CD4-positive, alpha-beta memory T cell (primary cell): ENCODE measurements around the gene ODAD4. TPM values are rescaled to one million over a fixed set of nuclear protein-coding genes. Genes with fewer than 3 reads are reported as not detected.
A peak's percentile ranks its signal among the peaks of the same experiment; 100 is the strongest.

Source experiments
- CTCF ChIA-PET: fragments of 350-600 bp; sonication (Branson Sonifier 250); formaldehyde crosslinking; loops from one replicate; lab custom pipeline; 2021; ENCODE audit warnings: inconsistent platforms; ENCODE audit not compliant: partially characterized antibody; lab: Charles Lee
- POLR2A ChIA-PET: fragments of 350-600 bp; sonication (Branson Sonifier 250); formaldehyde crosslinking; loops from one replicate; lab custom pipeline; 2021; ENCODE audit not compliant: partially characterized antibody; lab: Charles Lee
- DNase-seq, 5 donors: peaks; one replicate each; pipeline versions ENCODE4 v3.0.0 to v3.0.0-alpha.2; 2020 to 2022; ENCODE audit warnings: mixed read lengths in 1 of 5
- H3K27ac ChIP-seq: one replicate; pipeline ENCODE4 v1.7.0; 2013; ENCODE audit warnings: low read depth, low read length
- H3K27me3 ChIP-seq: 2 replicates; pipeline ENCODE4 v1.7.0; 2013; ENCODE audit warnings: mild to moderate bottlenecking, low read length, moderate library complexity; ENCODE audit not compliant: insufficient read depth
- H3K36me3 ChIP-seq: 2 replicates; pipeline ENCODE4 v1.7.0; 2013; ENCODE audit warnings: mild to moderate bottlenecking, low read length, moderate library complexity; ENCODE audit not compliant: insufficient read depth
- H3K4me1 ChIP-seq: 2 replicates; pipeline ENCODE4 v1.7.0; 2013; ENCODE audit warnings: mild to moderate bottlenecking, low read length, moderate library complexity; ENCODE audit not compliant: insufficient read depth
- H3K4me3 ChIP-seq, 2 donors: one replicate each; pipeline ENCODE4 v1.7.0; 2013; ENCODE audit warnings: low read length in 2 of 2, mild to moderate bottlenecking in 1 of 2
- H3K9me3 ChIP-seq, 2 donors: one replicate each; pipeline ENCODE4 v1.7.0; 2013; ENCODE audit warnings: low read length in 2 of 2, control low read depth in 1 of 2; ENCODE audit not compliant: control insufficient read depth in 1 of 2
- H3K27ac Mint-ChIP-seq, 7 donors: one replicate each; pipeline ENCODE4 v1.8.0; 2020 to 2021; ENCODE audit warnings: mixed read lengths in 7 of 7, mild to moderate bottlenecking in 6 of 7, inconsistent platforms in 3 of 7, moderate library complexity in 3 of 7
- H3K27me3 Mint-ChIP-seq, 2 donors: one replicate each; pipeline ENCODE4 v1.8.0; 2020 to 2021; ENCODE audit warnings: mixed read lengths in 2 of 2
- H3K36me3 Mint-ChIP-seq, 2 donors: one replicate each; pipeline ENCODE4 v1.8.0; 2020 to 2021; ENCODE audit warnings: mixed read lengths in 2 of 2, inconsistent platforms in 1 of 2, mild to moderate bottlenecking in 1 of 2
- H3K4me1 Mint-ChIP-seq, 4 donors: one replicate each; pipeline ENCODE4 v1.8.0; 2020 to 2021; ENCODE audit warnings: mixed read lengths in 4 of 4, mild to moderate bottlenecking in 1 of 4
- H3K4me3 Mint-ChIP-seq, 8 donors: one replicate each; pipeline ENCODE4 v1.8.0; 2020 to 2021; ENCODE audit warnings: mixed read lengths in 8 of 8, mild to moderate bottlenecking in 7 of 8, moderate library complexity in 6 of 8, inconsistent platforms in 3 of 8
- H3K9me3 Mint-ChIP-seq, 8 donors: one replicate each; pipeline ENCODE4 v1.8.0; 2020 to 2021; ENCODE audit warnings: mixed read lengths in 8 of 8, mild to moderate bottlenecking in 5 of 8, inconsistent platforms in 3 of 8, moderate library complexity in 1 of 8
- intact Hi-C: fragments of 100-400 bp; cut with micrococcal nuclease; formaldehyde crosslinking; loops from one replicate; pipeline ENCODE4 v1.15.1; 2023
- polyA plus RNA-seq, 2 donors: library from polyadenylated mRNA; unstranded; fragments of 300-500 nt; fragmentation: Illumina TruSeq; gene quantifications; one replicate each; pipeline ENCODE4 v1.2.3, GENCODE V29; 2021
- total RNA-seq, 2 experiments: library from RNA; stranded (reverse); gene quantifications; one replicate each; pipeline ENCODE4 v1.2.3, GENCODE V29; 2021

Gene ODAD4
- total and polyA plus RNA-seq, 4 experiments from 2014 or later, result 0.11 to 0.20 TPM; not detected in 2

GRCh38 chr17:41968676-41969075, 38.3 kb downstream of the ODAD4 start:
- peaks cover 43% of the 10 kb centered on the region for H3K4me1 ChIP-seq
- H3K9me3 Mint-ChIP-seq, result no peaks in the 10 kb centered on the region
- no peak for DNase-seq
- H3K36me3 Mint-ChIP-seq, result peaks cover 11 to 30% of the 10 kb centered on the region in 2 donors
- intact Hi-C loops, result no loop called here
- H3K4me1 Mint-ChIP-seq, result peaks cover 22 to 48% (median 37%) of the 10 kb centered on the region in 4 donors
- no peaks in the 10 kb centered on the region for H3K9me3 ChIP-seq
- H3K4me3 ChIP-seq, result no peak overlapping the region
- H3K27me3 Mint-ChIP-seq, result no peaks in the 10 kb centered on the region
- H3K27ac ChIP-seq, result no peak overlapping the region
- CTCF ChIA-PET, result no interaction called here
- H3K36me3 ChIP-seq, result peaks cover 20% of the 10 kb centered on the region
- H3K27ac Mint-ChIP-seq, result peak overlapping the region in 3 of 7 donors; percentile 42 to 92 (median 57)
- peak overlapping the region in 6 of 8 donors; percentile 41 to 85 (median 62) for H3K4me3 Mint-ChIP-seq
- POLR2A ChIA-PET, result interaction anchor here (3.8 kb wide), 1 partner anchor 48 kb away, joined by 70 read pairs; the partner anchor contains the start of gene DNAJC7
- no peaks in the 10 kb centered on the region for H3K27me3 ChIP-seq

- H3K9me3 Mint-ChIP-seq, result no peaks in the 10 kb centered on the region
- no peak for DNase-seq
- Histone ChIP-seq H3K4me1 (peaks cover 35% of the 10 kb centered on the region), H3K36me3 (peaks cover 33% of the 10 kb centered on the region), H3K4me3 (no peak overlapping the region), H3K27me3 (no peaks in the 10 kb centered on the region), H3K9me3 (no peaks in the 10 kb centered on the region), H3K27ac (no peak overlapping the region)
- peaks cover 15 to 36% (median 26%) of the 10 kb centered on the region in 4 donors for H3K4me1 Mint-ChIP-seq
- H3K36me3 Mint-ChIP-seq, result peaks cover 14 to 48% of the 10 kb centered on the region in 2 donors
- POLR2A ChIA-PET, result interaction anchor here (0.8 kb wide), 1 partner anchor 53 kb away, joined by 3 read pairs; no protein-coding TSS in a partner anchor
- H3K27me3 Mint-ChIP-seq, result no peaks in the 10 kb centered on the region
- CTCF ChIA-PET, result interaction anchor here (1.0 kb wide), 1 partner anchor 8 kb away, joined by 3 read pairs; no protein-coding TSS in a partner anchor
- peak overlapping the region in 5 of 7 donors; percentile 10 to 63 (median 13) for H3K27ac Mint-ChIP-seq
- intact Hi-C loops, result no loop called here
- no peak overlapping the region for H3K4me3 Mint-ChIP-seq
Observed at GRCh38 chr17:41970901-41971331, 40.5 kb downstream of the ODAD4 start.

- POLR2A ChIA-PET, result interaction anchor here (0.8 to 0.9 kb wide), 2 partner anchors 54 to 250 kb away, joined by 3 to 4 read pairs; no protein-coding TSS in a partner anchor
- H3K36me3 Mint-ChIP-seq, result peaks cover 20 to 57% of the 10 kb centered on the region in 2 donors
- H3K4me1 Mint-ChIP-seq, result peaks cover 16 to 40% (median 25%) of the 10 kb centered on the region in 4 donors
- DNase-seq, result no peak
- H3K9me3 ChIP-seq, result no peaks in the 10 kb centered on the region
- H3K27ac Mint-ChIP-seq, result peak overlapping the region in 5 of 7 donors; percentile 10 to 61 (median 29)
- intact Hi-C loops, result no loop called here
- no peaks in the 10 kb centered on the region for H3K27me3 Mint-ChIP-seq
- H3K4me3 Mint-ChIP-seq, result peak overlapping the region in 1 of 8 donors; percentile 56
- no peaks in the 10 kb centered on the region for H3K27me3 ChIP-seq
- no peak overlapping the region for H3K27ac ChIP-seq
- no peak overlapping the region for H3K4me3 ChIP-seq
- H3K4me1 ChIP-seq, result peaks cover 32% of the 10 kb centered on the region
- H3K9me3 Mint-ChIP-seq, result no peaks in the 10 kb centered on the region
- CTCF ChIA-PET, result interaction anchor here (1.0 to 1.3 kb wide), 2 partner anchors 9 to 48 kb away, joined by 3 read pairs; partner anchors contain the start of gene NKIRAS2
- peaks cover 42% of the 10 kb centered on the region for H3K36me3 ChIP-seq
Observed at GRCh38 chr17:41971721-41972523, 41.5 kb downstream of the ODAD4 start.

- no peak for DNase-seq
- ChIA-PET POLR2A (interaction anchor here (0.9 kb wide), 1 partner anchor 250 kb away, joined by 4 read pairs; no protein-coding TSS in a partner anchor), CTCF (interaction anchor here (1.3 to 1.7 kb wide), 2 partner anchors 10 to 47 kb away, joined by 3 to 4 read pairs; partner anchors contain the start of gene NKIRAS2)
- H3K9me3 ChIP-seq, result no peaks in the 10 kb centered on the region
- no peak overlapping the region for H3K4me3 Mint-ChIP-seq
- no peak overlapping the region for H3K4me3 ChIP-seq
- H3K27me3 Mint-ChIP-seq, result no peaks in the 10 kb centered on the region
- no peaks in the 10 kb centered on the region for H3K27me3 ChIP-seq
- H3K4me1 Mint-ChIP-seq, result peaks cover 15 to 39% (median 21%) of the 10 kb centered on the region in 4 donors
- intact Hi-C loops, result no loop called here
- H3K36me3 ChIP-seq, result peaks cover 51% of the 10 kb centered on the region
- no peak overlapping the region for H3K27ac ChIP-seq
- no peaks in the 10 kb centered on the region for H3K9me3 Mint-ChIP-seq
- H3K4me1 ChIP-seq, result peaks cover 24% of the 10 kb centered on the region
- H3K27ac Mint-ChIP-seq, result peak overlapping the region in 2 of 7 donors; percentile 31 to 61
- H3K36me3 Mint-ChIP-seq, result peaks cover 26 to 65% of the 10 kb centered on the region in 2 donors
Observed at GRCh38 chr17:41972571-41973407, 42.4 kb downstream of the ODAD4 start.

GRCh38 chr17:41973408-41973811, 43.0 kb downstream of the ODAD4 start:
- Mint-ChIP-seq H3K9me3 (no peaks in the 10 kb centered on the region), H3K4me3 (no peak overlapping the region), H3K4me1 (peaks cover 12 to 32% (median 16%) of the 10 kb centered on the region in 4 donors), H3K27ac (peak overlapping the region in 1 of 7 donors; percentile 31), H3K36me3 (peaks cover 30 to 66% of the 10 kb centered on the region in 2 donors), H3K27me3 (no peaks in the 10 kb centered on the region)
- H3K4me1 ChIP-seq, result peaks cover 18% of the 10 kb centered on the region
- H3K9me3 ChIP-seq, result no peaks in the 10 kb centered on the region
- intact Hi-C loops, result no loop called here
- H3K27ac ChIP-seq, result no peak overlapping the region
- no peak for DNase-seq
- H3K4me3 ChIP-seq, result no peak overlapping the region
- no peaks in the 10 kb centered on the region for H3K27me3 ChIP-seq
- CTCF ChIA-PET, result interaction anchor here (1.3 to 1.7 kb wide), 2 partner anchors 11 to 47 kb away, joined by 3 to 4 read pairs; partner anchors contain the start of gene NKIRAS2
- POLR2A ChIA-PET, result interaction anchor here (0.7 kb wide), 1 partner anchor 140 kb away, joined by 4 read pairs; the partner anchor contains the start of gene DHX58
- peaks cover 56% of the 10 kb centered on the region for H3K36me3 ChIP-seq

- Mint-ChIP-seq H3K4me1 (peaks cover 12 to 26% (median 16%) of the 10 kb centered on the region in 4 donors), H3K36me3 (peaks cover 30 to 69% of the 10 kb centered on the region in 2 donors), H3K9me3 (no peaks in the 10 kb centered on the region), H3K27me3 (no peaks in the 10 kb centered on the region), H3K27ac (peak overlapping the region in 4 of 7 donors; percentile 32 to 62 (median 49)), H3K4me3 (no peak overlapping the region)
- Histone ChIP-seq H3K4me3 (no peak overlapping the region), H3K27ac (no peak overlapping the region), H3K4me1 (peaks cover 12% of the 10 kb centered on the region), H3K27me3 (no peaks in the 10 kb centered on the region), H3K36me3 (peaks cover 56% of the 10 kb centered on the region), H3K9me3 (no peaks in the 10 kb centered on the region)
- no peak for DNase-seq
- ChIA-PET CTCF (interaction anchor here (0.7 to 1.8 kb wide), 3 partner anchors 9 to 1289 kb away, joined by 4 to 6 read pairs (median 4); no protein-coding TSS in a partner anchor), POLR2A (interaction anchor here (0.7 to 1.4 kb wide), 2 partner anchors 55 to 139 kb away, joined by 3 to 4 read pairs; partner anchors contain the start of genes ACLY and DHX58)
- intact Hi-C loops, result no loop called here
Observed at GRCh38 chr17:41974031-41974430, 43.6 kb downstream of the ODAD4 start.
